Prostate gland (tissue), 2 donors: ENCODE measurements around the gene LTBP2. TPM values are rescaled to one million over a fixed set of nuclear protein-coding genes. Genes with fewer than 3 reads are reported as not detected.

Source experiments
- DNase-seq: peaks from one replicate; pipeline ENCODE4 v3.0.0-alpha.2; 2019; ENCODE audit warnings: low spot score
- H3K27ac ChIP-seq, 2 donors: fragments of 200-600 bp; sonication (generic); 2 replicates each; pipeline ENCODE4 v1.5.1; 2017 to 2019
- H3K27me3 ChIP-seq: fragments of 200-600 bp; sonication (generic); replicated peaks from 2 replicates; pipeline ENCODE4 v1.5.1; 2019; ENCODE audit not compliant: insufficient read depth
- H3K36me3 ChIP-seq, 2 donors: fragments of 200-600 bp; sonication (generic); 1 replicate in 1 of 2; 2 replicates in 1 of 2; pipeline versions ENCODE4 v1.5.1 to v1.8.1; 2017 to 2019
- H3K4me1 ChIP-seq: fragments of 200-600 bp; sonication (generic); replicated peaks from 2 replicates; pipeline ENCODE4 v1.5.1; 2019
- H3K4me3 ChIP-seq, 2 donors: fragments of 200-600 bp; sonication (generic); 2 replicates each; pipeline ENCODE4 v1.5.1; 2017 to 2019
- H3K9me3 ChIP-seq: fragments of 200-600 bp; sonication (generic); 2 replicates; pipeline ENCODE4 v1.5.1; 2017
- POLR2A ChIP-seq: fragments of 450-650 bp; IDR thresholded peaks from one replicate; pipeline ENCODE4 v1.6.1; 2016; ENCODE audit warnings: antibody characterized with exemption, mild to moderate bottlenecking
- POLR2AphosphoS5 ChIP-seq: sonication (generic); formaldehyde crosslinking; IDR thresholded peaks from one replicate; pipeline ENCODE4 v1.6.1; 2017; ENCODE audit warnings: antibody characterized with exemption
- WGBS: methylation state at CpG from one replicate; pipeline ENCODE4 v1.1.5; 2018; 5-methylcytosine and 5-hydroxymethylcytosine counted together
- intact Hi-C: fragments of 100-400 bp; cut with DNase I; formaldehyde crosslinking; loops from one replicate; pipeline ENCODE4 v1.14.2; 2022
- total RNA-seq, 2 donors: library from RNA; depleted of rRNA; stranded (reverse); fragments of >200 nt; gene quantifications; one replicate each; pipeline ENCODE4 v1.1.0, GENCODE V29; 2016
- TF ChIP-seq, protein P1 (sequence below), 4 experiments: fragments of 200-600 bp in 2 of 4; fragments of 450-650 bp in 2 of 4; sonication (generic) in 2 of 4; IDR thresholded peaks; 1 replicate in 3 of 4; 2 replicates in 1 of 4; pipeline ENCODE4 v1.5.1; 2016 to 2019; ENCODE audit warnings: antibody characterized with exemption in 4 of 4, mild to moderate bottlenecking in 2 of 4, moderate library complexity in 2 of 4

The LTBP2 gene
- total RNA-seq, 2 donors from 2014 or later: 47.0 to 90.7 TPM

DNA sequence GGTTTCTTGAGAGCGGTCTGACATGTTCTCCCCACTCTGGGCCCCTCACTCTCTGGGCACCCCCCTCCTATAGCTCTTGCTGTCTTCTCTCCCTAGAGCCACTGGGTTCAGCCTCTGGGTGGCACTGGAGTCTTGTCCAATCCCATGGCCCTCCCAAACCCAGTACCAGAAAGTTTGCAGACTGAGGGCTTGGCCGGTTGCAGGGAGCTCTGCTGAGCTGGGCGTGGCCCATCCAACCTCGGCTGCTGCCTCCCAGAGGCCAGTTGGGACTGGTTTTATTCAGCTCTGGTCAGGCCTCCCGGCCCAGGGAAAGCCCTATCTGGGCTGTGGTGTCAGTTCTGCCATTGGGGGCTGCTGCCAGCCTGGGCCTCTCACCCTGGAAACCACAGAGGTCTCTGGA is 80.6 kb downstream of the LTBP2 start:
- 41% methylated on average over 5 of the region's 5 CpGs for WGBS
- H3K36me3 ChIP-seq: no peaks in the 10 kb centered on the region
- H3K4me3 ChIP-seq: no peak overlapping the region
- no peak for DNase-seq
- TF ChIP-seq, protein P1, sequence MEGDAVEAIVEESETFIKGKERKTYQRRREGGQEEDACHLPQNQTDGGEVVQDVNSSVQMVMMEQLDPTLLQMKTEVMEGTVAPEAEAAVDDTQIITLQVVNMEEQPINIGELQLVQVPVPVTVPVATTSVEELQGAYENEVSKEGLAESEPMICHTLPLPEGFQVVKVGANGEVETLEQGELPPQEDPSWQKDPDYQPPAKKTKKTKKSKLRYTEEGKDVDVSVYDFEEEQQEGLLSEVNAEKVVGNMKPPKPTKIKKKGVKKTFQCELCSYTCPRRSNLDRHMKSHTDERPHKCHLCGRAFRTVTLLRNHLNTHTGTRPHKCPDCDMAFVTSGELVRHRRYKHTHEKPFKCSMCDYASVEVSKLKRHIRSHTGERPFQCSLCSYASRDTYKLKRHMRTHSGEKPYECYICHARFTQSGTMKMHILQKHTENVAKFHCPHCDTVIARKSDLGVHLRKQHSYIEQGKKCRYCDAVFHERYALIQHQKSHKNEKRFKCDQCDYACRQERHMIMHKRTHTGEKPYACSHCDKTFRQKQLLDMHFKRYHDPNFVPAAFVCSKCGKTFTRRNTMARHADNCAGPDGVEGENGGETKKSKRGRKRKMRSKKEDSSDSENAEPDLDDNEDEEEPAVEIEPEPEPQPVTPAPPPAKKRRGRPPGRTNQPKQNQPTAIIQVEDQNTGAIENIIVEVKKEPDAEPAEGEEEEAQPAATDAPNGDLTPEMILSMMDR (IDR thresholded peaks at IDR 0.05): peak in 2 of 4 experiments; percentile 15 to 29
- no peak for TF ChIP-seq POLR2AphosphoS5
- H3K9me3 ChIP-seq: no peaks in the 10 kb centered on the region
- intact Hi-C loops: no loop called here
- H3K27ac ChIP-seq: no peak overlapping the region
- no peaks in the 10 kb centered on the region for H3K4me1 ChIP-seq
- H3K27me3 ChIP-seq: no peaks in the 10 kb centered on the region

DNA sequence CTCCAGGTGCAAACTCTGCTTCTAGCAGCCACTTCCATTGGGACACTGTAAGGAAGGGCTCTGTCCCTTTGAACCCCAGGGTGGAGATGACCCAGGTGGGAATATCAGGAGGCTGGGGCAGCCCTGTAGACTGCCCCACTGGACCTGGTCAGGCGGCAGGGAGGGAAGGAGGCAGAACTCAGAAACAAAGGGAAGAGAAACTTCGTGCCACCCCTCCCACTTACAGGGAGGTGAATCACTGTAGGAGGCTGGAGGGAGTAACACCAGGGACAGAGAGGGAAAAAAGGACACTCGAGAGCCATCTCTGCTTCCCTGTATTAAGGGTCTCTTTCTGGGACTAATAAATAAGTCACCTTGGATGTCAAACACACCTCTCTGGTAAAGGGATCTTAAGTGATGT is 81.0 kb downstream of the LTBP2 start:
- 87% methylated on average over 3 of the region's 3 CpGs for WGBS
- Histone ChIP-seq H3K27ac (no peak overlapping the region), H3K4me3 (no peak overlapping the region), H3K9me3 (no peaks in the 10 kb centered on the region), H3K27me3 (no peaks in the 10 kb centered on the region), H3K36me3 (no peaks in the 10 kb centered on the region), H3K4me1 (no peaks in the 10 kb centered on the region)
- DNase-seq: no peak
- intact Hi-C loops: no loop called here
- TF ChIP-seq, protein P1 (IDR thresholded peaks at IDR 0.05): no peak
- TF ChIP-seq POLR2A: no peak
- TF ChIP-seq POLR2AphosphoS5: no peak

DNA sequence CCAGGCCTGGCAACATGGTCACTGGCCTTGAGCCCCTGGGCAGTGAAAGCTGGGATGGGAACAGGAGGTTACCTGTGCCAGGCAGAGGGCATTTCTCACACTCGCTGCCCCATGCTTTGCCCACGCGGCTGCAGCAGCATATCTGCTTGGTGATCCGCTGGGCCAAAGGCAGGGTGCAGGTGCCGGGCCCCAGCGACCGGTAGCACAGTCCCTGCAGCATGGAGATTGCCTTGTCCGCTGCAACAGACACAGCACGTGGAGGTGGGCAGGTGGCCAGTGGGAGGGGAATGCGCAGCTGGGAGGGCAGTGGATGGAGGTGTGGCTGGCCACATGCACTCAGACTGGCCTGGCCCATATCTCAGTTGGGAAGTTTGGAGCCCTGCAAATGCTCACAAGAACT is 83.2 kb downstream of the LTBP2 start:
- H3K36me3 ChIP-seq: no peaks in the 10 kb centered on the region
- no peak overlapping the region for H3K27ac ChIP-seq
- TF ChIP-seq, protein P1 (IDR thresholded peaks at IDR 0.05): no peak
- TF ChIP-seq POLR2AphosphoS5 (no peak), POLR2A (no peak)
- intact Hi-C loops: no loop called here
- no peaks in the 10 kb centered on the region for H3K4me1 ChIP-seq
- H3K9me3 ChIP-seq: no peaks in the 10 kb centered on the region
- DNase-seq: no peak
- no peaks in the 10 kb centered on the region for H3K27me3 ChIP-seq
- H3K4me3 ChIP-seq: no peak overlapping the region
- WGBS: 92% methylated on average over 10 of the region's 10 CpGs

DNA sequence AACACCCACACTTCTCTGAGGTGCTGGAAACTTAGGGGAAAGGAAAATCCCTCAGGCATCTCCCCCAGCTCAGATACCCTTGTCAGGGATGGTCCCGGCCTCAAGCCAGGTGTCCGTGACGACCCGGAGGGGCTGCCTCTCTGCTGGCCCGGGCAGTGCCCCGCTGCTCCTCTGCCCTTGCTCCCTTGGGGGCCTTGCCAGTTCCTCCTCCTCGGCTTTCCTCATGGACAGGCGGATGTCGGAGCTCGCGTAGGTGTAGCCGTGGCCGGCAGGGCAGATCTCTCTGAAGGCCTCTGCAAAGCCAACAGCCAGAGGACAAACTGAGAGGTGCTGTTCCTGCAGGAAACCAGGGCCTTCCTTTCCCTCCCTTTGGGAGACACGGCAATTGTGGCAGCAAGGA is 83.6 kb downstream of the LTBP2 start:
- no peak for DNase-seq
- 89% methylated on average over 14 of the region's 14 CpGs for WGBS
- Histone ChIP-seq H3K36me3 (no peaks in the 10 kb centered on the region), H3K27ac (no peak overlapping the region), H3K4me3 (no peak overlapping the region), H3K27me3 (no peaks in the 10 kb centered on the region), H3K9me3 (no peaks in the 10 kb centered on the region), H3K4me1 (no peaks in the 10 kb centered on the region)
- intact Hi-C loops: no loop called here
- TF ChIP-seq POLR2AphosphoS5 (no peak), POLR2A (no peak)
- TF ChIP-seq, protein P1 (IDR thresholded peaks at IDR 0.05): no peak

DNA sequence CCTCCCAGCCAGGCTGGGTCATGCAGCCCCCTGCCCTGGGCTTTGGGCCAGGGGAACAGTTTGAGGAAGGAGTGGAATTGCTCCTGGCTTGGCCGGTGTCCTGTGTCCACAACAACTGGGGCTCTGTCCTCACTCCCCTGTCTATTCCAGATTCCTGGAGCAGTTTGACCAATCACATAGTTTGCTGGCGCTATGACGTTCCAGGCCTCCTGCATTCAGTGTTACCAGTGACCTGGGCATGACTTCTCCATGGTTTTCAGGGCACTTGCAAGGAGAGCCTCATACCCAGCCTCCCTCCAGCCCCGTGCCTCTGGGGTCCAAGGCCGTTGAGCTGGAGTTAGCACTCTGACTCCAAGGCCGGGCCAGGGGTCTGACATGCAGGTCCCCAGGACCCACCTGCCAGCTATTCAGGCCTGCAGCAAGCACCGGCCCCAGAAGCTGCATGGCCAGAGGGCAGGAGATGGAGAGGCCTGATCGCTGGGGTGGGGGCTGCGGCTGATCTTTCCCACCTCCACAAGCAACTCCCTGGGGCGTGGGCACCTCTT is 84.2 kb downstream of the LTBP2 start:
- WGBS: 86% methylated on average over 10 of the region's 10 CpGs
- Histone ChIP-seq H3K4me1 (no peaks in the 10 kb centered on the region), H3K27me3 (no peaks in the 10 kb centered on the region), H3K36me3 (no peaks in the 10 kb centered on the region), H3K27ac (no peak overlapping the region), H3K9me3 (no peaks in the 10 kb centered on the region), H3K4me3 (no peak overlapping the region)
- DNase-seq: no peak
- TF ChIP-seq POLR2AphosphoS5 (no peak), POLR2A (no peak)
- TF ChIP-seq, protein P1 (IDR thresholded peaks at IDR 0.05): no peak
- intact Hi-C loops: no loop called here
